K562 (cell line): ENCODE measurements around the gene LYPD5. TPM values are rescaled to one million over a fixed set of nuclear protein-coding genes. Genes with fewer than 3 reads are reported as not detected.

Source experiments
- ADNP ChIP-seq: fragments of 200-800 bp; sonication (Bioruptor generic); IDR thresholded peaks from 2 replicates; pipeline ENCODE4 v1.6.1; 2016; ENCODE audit warnings: missing genetic modification characterization, missing compliant biosample characterization
- GTF2E2 ChIP-seq: fragments of 200-800 bp; sonication (Bioruptor generic); IDR thresholded peaks from 2 replicates; pipeline ENCODE4 v1.6.1; 2016; ENCODE audit warnings: missing genetic modification characterization, missing compliant biosample characterization
- PML ChIP-seq: IDR thresholded peaks from 2 replicates; pipeline ENCODE4 v1.6.1; 2012; ENCODE audit warnings: low read length, inconsistent platforms
- SMARCE1 ChIP-seq: fragments of 450-650 bp; IDR thresholded peaks from 2 replicates; pipeline ENCODE4 v1.7.1; 2016; ENCODE audit warnings: mild to moderate bottlenecking
- STAT5B ChIP-seq: fragments of 250-450 bp; sonication (Bioruptor Pico); IDR thresholded peaks from 2 replicates; pipeline ENCODE4 v1.8.0; 2021; ENCODE audit warnings: mild to moderate bottlenecking, inconsistent platforms
- ZNF696 ChIP-seq: fragments of 250-450 bp; sonication (Bioruptor Pico); conservative IDR thresholded peaks from 2 replicates; pipeline ENCODE4 v1.4.0; 2020; ENCODE audit warnings: mild to moderate bottlenecking, moderate library complexity
- polyA plus RNA-seq, 8 experiments: library from polyadenylated mRNA; depleted of rRNA in 4 of 8; stranded (reverse) in 5 of 8; unstranded in 3 of 8; fragments of >200 nt; fragmentation: Nextera tagmentation in 2 of 8; fragmentation: Illumina TruSeq in 1 of 8; extraction: Ambion mirVana in 2 of 8; extraction: Trizol in 1 of 8; gene quantifications; 2 replicates each; pipeline versions ENCODE4 v1.2.1 to v1.2.3, GENCODE V29; 2011 to 2014; ENCODE audit warnings: inconsistent platforms in 1 of 8, missing spikeins in 1 of 8
- total RNA-seq, 7 experiments: library from RNA; depleted of rRNA in 6 of 7; stranded (reverse); fragments of >200 nt in 6 of 7; fragmentation: Illumina TruSeq in 2 of 7; extraction: Trizol in 2 of 7; gene quantifications; 2 replicates each; pipeline versions ENCODE4 v1.2.1 to v1.2.3, GENCODE V29; 2011 to 2021; ENCODE audit warnings: low replicate concordance in 1 of 7
- TF ChIP-seq, protein P1 (sequence below): fragments of 200-800 bp; sonication (Bioruptor generic); IDR thresholded peaks from 2 replicates; pipeline ENCODE4 v1.6.1; 2017; ENCODE audit warnings: missing genetic modification characterization, missing compliant biosample characterization
- TF ChIP-seq, protein P2 (sequence below): sonication (generic); formaldehyde crosslinking; IDR thresholded peaks from 2 replicates; pipeline ENCODE4 v1.8.1; 2023; ENCODE audit warnings: mild to moderate bottlenecking, missing genetic modification reagents
- TF ChIP-seq, protein P3 (sequence below): fragments of 450-650 bp; IDR thresholded peaks from 2 replicates; pipeline ENCODE4 v1.7.1; 2018; ENCODE audit warnings: mild to moderate bottlenecking, low read depth; ENCODE audit not compliant: partially characterized antibody
- TF ChIP-seq, protein P4 (sequence below): sonication (generic); formaldehyde crosslinking; IDR thresholded peaks from 2 replicates; pipeline ENCODE4 v1.8.0; 2022; ENCODE audit warnings: mild to moderate bottlenecking, low read depth, missing genetic modification reagents
- TF ChIP-seq, protein P5 (sequence below), 2 experiments: fragments of 450-650 bp; IDR thresholded peaks; 2 replicates each; pipeline ENCODE4 v1.6.1; 2016; ENCODE audit warnings: mild to moderate bottlenecking in 2 of 2, borderline replicate concordance in 1 of 2, low read depth in 1 of 2, moderate library complexity in 1 of 2

Gene LYPD5
- total and polyA plus RNA-seq, 9 of the 15 experiments (the other 6 are each of a cell fraction or from before 2014, with no cell fraction given): 0.03 to 0.22 (median 0.10) TPM; not detected in 3

DNA sequence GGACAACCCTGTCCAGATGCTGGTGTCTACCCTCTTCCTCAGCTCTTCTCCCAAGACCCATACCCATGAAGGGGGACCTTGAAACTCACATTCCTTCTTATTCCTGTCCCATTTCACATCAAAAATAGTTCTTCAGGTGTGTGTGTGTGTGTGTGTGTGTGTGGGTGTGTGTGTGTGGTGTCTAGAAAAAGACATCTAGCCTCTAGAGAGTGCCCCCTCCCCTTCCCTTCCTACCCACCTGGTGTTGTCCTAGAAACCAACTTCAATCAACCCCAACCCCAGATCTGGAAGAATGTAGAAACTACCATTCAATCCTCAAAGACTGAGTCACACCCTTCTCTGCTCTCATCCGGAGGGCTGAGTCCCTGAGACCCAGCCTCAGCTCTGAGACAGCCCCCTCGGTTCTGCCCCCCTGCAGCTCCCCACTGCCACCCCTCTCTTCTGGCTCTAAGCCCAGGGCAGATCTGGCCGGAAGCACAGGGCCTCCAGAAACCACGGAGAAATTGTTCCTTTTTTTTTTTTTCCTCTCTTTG lies 25.0 kb downstream of the LYPD5 start (continued):
- TF ChIP-seq, protein P1, sequence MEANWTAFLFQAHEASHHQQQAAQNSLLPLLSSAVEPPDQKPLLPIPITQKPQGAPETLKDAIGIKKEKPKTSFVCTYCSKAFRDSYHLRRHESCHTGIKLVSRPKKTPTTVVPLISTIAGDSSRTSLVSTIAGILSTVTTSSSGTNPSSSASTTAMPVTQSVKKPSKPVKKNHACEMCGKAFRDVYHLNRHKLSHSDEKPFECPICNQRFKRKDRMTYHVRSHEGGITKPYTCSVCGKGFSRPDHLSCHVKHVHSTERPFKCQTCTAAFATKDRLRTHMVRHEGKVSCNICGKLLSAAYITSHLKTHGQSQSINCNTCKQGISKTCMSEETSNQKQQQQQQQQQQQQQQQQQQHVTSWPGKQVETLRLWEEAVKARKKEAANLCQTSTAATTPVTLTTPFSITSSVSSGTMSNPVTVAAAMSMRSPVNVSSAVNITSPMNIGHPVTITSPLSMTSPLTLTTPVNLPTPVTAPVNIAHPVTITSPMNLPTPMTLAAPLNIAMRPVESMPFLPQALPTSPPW (CRISPR knock-in tag): peak; percentile 94
- TF ChIP-seq, protein P2, sequence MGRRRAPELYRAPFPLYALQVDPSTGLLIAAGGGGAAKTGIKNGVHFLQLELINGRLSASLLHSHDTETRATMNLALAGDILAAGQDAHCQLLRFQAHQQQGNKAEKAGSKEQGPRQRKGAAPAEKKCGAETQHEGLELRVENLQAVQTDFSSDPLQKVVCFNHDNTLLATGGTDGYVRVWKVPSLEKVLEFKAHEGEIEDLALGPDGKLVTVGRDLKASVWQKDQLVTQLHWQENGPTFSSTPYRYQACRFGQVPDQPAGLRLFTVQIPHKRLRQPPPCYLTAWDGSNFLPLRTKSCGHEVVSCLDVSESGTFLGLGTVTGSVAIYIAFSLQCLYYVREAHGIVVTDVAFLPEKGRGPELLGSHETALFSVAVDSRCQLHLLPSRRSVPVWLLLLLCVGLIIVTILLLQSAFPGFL (CRISPR knock-in tag): no peak
- TF ChIP-seq ZNF696 (CRISPR knock-in tag): no peak
- TF ChIP-seq SMARCE1: peak; percentile 25; the same call in 1 of the 2 replicates
- TF ChIP-seq, protein P3, sequence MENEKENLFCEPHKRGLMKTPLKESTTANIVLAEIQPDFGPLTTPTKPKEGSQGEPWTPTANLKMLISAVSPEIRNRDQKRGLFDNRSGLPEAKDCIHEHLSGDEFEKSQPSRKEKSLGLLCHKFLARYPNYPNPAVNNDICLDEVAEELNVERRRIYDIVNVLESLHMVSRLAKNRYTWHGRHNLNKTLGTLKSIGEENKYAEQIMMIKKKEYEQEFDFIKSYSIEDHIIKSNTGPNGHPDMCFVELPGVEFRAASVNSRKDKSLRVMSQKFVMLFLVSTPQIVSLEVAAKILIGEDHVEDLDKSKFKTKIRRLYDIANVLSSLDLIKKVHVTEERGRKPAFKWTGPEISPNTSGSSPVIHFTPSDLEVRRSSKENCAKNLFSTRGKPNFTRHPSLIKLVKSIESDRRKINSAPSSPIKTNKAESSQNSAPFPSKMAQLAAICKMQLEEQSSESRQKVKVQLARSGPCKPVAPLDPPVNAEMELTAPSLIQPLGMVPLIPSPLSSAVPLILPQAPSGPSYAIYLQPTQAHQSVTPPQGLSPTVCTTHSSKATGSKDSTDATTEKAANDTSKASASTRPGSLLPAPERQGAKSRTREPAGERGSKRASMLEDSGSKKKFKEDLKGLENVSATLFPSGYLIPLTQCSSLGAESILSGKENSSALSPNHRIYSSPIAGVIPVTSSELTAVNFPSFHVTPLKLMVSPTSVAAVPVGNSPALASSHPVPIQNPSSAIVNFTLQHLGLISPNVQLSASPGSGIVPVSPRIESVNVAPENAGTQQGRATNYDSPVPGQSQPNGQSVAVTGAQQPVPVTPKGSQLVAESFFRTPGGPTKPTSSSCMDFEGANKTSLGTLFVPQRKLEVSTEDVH: peak; percentile 13
- peak; percentile 61; the same call in 1 of the 2 replicates for TF ChIP-seq ADNP (tag)
- TF ChIP-seq STAT5B (CRISPR knock-in tag): no peak
- TF ChIP-seq, protein P4, sequence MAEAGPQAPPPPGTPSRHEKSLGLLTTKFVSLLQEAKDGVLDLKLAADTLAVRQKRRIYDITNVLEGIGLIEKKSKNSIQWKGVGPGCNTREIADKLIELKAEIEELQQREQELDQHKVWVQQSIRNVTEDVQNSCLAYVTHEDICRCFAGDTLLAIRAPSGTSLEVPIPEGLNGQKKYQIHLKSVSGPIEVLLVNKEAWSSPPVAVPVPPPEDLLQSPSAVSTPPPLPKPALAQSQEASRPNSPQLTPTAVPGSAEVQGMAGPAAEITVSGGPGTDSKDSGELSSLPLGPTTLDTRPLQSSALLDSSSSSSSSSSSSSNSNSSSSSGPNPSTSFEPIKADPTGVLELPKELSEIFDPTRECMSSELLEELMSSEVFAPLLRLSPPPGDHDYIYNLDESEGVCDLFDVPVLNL: no peak
- no peak for TF ChIP-seq GTF2E2
- TF ChIP-seq PML: no peak
- TF ChIP-seq, protein P5, sequence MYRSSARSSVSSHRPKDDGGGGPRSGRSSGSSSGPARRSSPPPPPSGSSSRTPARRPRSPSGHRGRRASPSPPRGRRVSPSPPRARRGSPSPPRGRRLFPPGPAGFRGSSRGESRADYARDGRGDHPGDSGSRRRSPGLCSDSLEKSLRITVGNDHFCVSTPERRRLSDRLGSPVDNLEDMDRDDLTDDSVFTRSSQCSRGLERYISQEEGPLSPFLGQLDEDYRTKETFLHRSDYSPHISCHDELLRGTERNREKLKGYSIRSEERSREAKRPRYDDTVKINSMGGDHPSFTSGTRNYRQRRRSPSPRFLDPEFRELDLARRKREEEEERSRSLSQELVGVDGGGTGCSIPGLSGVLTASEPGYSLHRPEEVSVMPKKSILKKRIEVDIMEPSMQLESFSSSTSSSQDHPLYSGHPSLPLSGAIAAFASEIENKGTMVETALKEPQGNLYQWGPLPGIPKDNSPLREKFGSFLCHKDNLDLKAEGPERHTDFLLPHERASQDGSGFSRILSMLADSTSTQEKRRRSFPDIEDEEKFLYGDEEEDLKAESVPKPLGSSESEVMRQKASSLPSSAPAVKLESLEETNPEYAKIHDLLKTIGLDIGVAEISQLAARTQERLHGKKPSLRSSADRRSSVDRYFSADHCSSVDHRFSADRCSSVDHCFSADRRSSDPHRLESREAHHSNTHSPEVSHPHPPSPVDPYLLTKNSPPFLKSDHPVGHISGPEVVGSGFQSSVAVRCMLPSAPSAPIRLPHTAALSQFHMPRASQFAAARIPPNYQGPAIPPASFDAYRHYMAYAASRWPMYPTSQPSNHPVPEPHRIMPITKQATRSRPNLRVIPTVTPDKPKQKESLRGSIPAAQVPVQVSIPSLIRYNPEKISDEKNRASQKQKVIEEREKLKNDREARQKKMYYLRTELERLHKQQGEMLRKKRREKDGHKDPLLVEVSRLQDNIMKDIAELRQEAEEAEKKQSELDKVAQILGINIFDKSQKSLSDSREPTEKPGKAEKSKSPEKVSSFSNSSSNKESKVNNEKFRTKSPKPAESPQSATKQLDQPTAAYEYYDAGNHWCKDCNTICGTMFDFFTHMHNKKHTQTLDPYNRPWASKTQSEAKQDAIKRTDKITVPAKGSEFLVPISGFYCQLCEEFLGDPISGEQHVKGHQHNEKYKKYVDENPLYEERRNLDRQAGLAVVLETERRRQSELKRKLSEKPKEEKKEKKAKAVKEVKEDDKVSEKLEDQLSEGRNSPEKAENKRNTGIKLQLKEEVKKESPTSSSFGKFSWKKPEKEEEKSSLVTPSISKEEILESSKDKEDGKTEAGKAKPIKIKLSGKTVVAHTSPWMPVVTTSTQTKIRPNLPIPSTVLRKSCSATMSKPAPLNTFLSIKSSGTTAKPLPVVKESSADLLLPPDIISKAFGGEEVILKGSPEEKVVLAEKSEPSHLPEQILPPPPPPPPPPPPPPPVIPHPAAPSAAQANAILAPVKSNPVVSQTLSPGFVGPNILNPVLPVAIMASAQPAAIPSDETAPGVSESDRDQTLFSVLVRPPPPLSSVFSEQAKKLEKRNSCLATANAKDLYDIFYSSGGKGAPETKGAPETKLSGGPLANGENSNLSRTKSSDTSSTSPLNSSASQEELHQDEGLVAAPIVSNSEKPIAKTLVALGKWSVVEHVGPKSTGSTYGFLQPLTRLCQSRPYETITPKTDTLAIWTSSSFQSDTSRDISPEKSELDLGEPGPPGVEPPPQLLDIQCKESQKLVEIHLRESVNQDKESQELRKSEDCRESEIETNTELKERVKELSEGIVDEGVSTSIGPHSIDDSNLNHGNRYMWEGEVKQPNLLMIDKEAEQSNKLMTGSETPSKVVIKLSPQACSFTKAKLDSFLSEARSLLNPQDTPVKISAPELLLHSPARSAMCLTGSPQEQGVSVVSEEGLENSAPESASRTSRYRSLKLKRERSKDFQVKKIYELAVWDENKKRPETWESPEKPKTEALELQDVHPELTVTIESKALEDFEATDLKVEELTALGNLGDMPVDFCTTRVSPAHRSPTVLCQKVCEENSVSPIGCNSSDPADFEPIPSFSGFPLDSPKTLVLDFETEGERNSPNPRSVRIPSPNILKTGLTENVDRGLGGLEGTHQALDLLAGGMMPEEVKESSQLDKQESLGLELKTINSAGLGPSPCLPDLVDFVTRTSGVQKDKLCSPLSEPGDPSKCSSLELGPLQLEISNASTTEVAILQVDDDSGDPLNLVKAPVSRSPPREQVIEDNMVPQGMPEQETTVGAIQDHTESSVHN (IDR thresholded peaks at IDR 0.05; ENCODE audit: borderline replicate concordance in 1 of 2, low read depth in 1 of 2): no peak
